K562 (cell line): ENCODE results near the gene MTFMT. TPM values are rescaled to one million over a fixed set of nuclear protein-coding genes. Genes with fewer than 3 reads are reported as not detected.

Experiments
- ASH1L ChIP-seq: fragments of 450-650 bp; IDR thresholded peaks from 2 replicates; pipeline ENCODE4 v1.6.1; 2018; ENCODE audit warnings: borderline replicate concordance, mild to moderate bottlenecking, low read depth; ENCODE audit not compliant: partially characterized antibody
- CAMTA2 ChIP-seq: fragments of 250-450 bp; sonication (Bioruptor Pico); conservative IDR thresholded peaks from 2 replicates; pipeline ENCODE4 v1.5.1; 2022
- CBX1 ChIP-seq: sonication (generic); IDR thresholded peaks from 2 replicates; pipeline ENCODE4 v1.6.1; 2016; ENCODE audit warnings: antibody characterized with exemption, low read depth, mild to moderate bottlenecking
- CBX8 ChIP-seq: fragments of 200-600 bp; sonication (generic); IDR thresholded peaks from 2 replicates; pipeline ENCODE4 v1.6.1; 2012; ENCODE audit warnings: borderline replicate concordance, mixed run types, low read depth, mild to moderate bottlenecking, moderate library complexity, mixed read lengths, low read length, control low read depth, inconsistent platforms; ENCODE audit not compliant: poor library complexity, severe bottlenecking; ENCODE audit errors: extremely low read depth
- CEBPG ChIP-seq, 3 experiments: fragments of 200-800 bp in 1 of 3; sonication (Bioruptor generic) in 1 of 3; sonication (generic) in 1 of 3; formaldehyde crosslinking in 1 of 3; IDR thresholded peaks in 2 of 3; conservative IDR thresholded peaks in 1 of 3; 2 replicates each; pipeline versions ENCODE4 v1.6.1 to v1.8.0; 2016 to 2022; ENCODE audit warnings: missing compliant biosample characterization in 2 of 3, missing genetic modification characterization in 2 of 3, mild to moderate bottlenecking in 1 of 3, missing genetic modification reagents in 1 of 3
- CHCHD3 ChIP-seq: fragments of 250-450 bp; sonication (Bioruptor Pico); IDR thresholded peaks from 2 replicates; pipeline ENCODE4 v2.1.2; 2022; ENCODE audit warnings: mild to moderate bottlenecking
- COPS2 ChIP-seq: fragments of 450-650 bp; conservative IDR thresholded peaks from 2 replicates; pipeline ENCODE4 v1.6.1; 2016; ENCODE audit warnings: mild to moderate bottlenecking, moderate library complexity
- EP300 ChIP-seq: IDR thresholded peaks from 2 replicates; pipeline ENCODE4 v1.6.1; 2012; ENCODE audit warnings: low read length, improper control_type of control experiment
- EZH2 ChIP-seq: IDR thresholded peaks from 2 replicates; pipeline ENCODE4 v1.6.1; 2012; ENCODE audit warnings: low read depth, mild to moderate bottlenecking, inconsistent platforms, low read length, borderline replicate concordance
- FOSL1 ChIP-seq: fragments of 200-800 bp; sonication (Bioruptor generic); conservative IDR thresholded peaks from 2 replicates; pipeline ENCODE4 v1.6.1; 2016; ENCODE audit warnings: missing genetic modification characterization, missing compliant biosample characterization
- HDAC6 ChIP-seq: IDR thresholded peaks from 2 replicates; pipeline ENCODE4 v1.6.1; 2012; ENCODE audit warnings: low read depth, mild to moderate bottlenecking, control low read depth, inconsistent platforms, low read length, moderate library complexity
- LCOR ChIP-seq: sonication (generic); formaldehyde crosslinking; IDR thresholded peaks from 2 replicates; pipeline ENCODE4 v1.8.0; 2022; ENCODE audit warnings: mild to moderate bottlenecking, missing genetic modification reagents
- NCOA1 ChIP-seq: fragments of 450-650 bp; IDR thresholded peaks from 2 replicates; pipeline ENCODE4 v1.6.1; 2016; ENCODE audit warnings: low read depth
- PHB2 ChIP-seq: fragments of 450-650 bp; IDR thresholded peaks from 2 replicates; pipeline ENCODE4 v1.6.1; 2017; ENCODE audit warnings: low read depth
- PURB ChIP-seq: sonication (generic); formaldehyde crosslinking; IDR thresholded peaks from 2 replicates; pipeline ENCODE4 v1.9.0; 2021; ENCODE audit warnings: low read depth, mild to moderate bottlenecking, missing genetic modification reagents
- SNRNP70 ChIP-seq: fragments of 200-400 bp; formaldehyde crosslinking; optimal IDR thresholded peaks from 2 replicates; pipeline ENCODE3; 2017; ENCODE audit warnings: low read depth, low read length
- ZC3H11A ChIP-seq: IDR thresholded peaks from 2 replicates; pipeline ENCODE4 v1.6.1; 2012; ENCODE audit warnings: low read depth, low read length, improper control_type of control experiment
- ZFP30 ChIP-seq: fragments of 250-450 bp; sonication (Bioruptor Pico); IDR thresholded peaks from 2 replicates; pipeline ENCODE4 v1.8.0; 2022; ENCODE audit warnings: moderate library complexity, mild to moderate bottlenecking, inconsistent platforms, borderline replicate concordance
- ZNF41 ChIP-seq: fragments of 250-450 bp; sonication (Bioruptor Pico); conservative IDR thresholded peaks from 2 replicates; pipeline ENCODE4 v1.4.0; 2020; ENCODE audit warnings: mild to moderate bottlenecking
- polyA plus RNA-seq, 8 experiments: library from polyadenylated mRNA; depleted of rRNA in 4 of 8; stranded (reverse) in 5 of 8; unstranded in 3 of 8; fragments of >200 nt; fragmentation: Nextera tagmentation in 2 of 8; fragmentation: Illumina TruSeq in 1 of 8; extraction: Ambion mirVana in 2 of 8; extraction: Trizol in 1 of 8; gene quantifications; 2 replicates each; pipeline versions ENCODE4 v1.2.1 to v1.2.3, GENCODE V29; 2011 to 2014; ENCODE audit warnings: inconsistent platforms in 1 of 8, missing spikeins in 1 of 8
- total RNA-seq, 7 experiments: library from RNA; depleted of rRNA in 6 of 7; stranded (reverse); fragments of >200 nt in 6 of 7; fragmentation: Illumina TruSeq in 2 of 7; extraction: Trizol in 2 of 7; gene quantifications; 2 replicates each; pipeline versions ENCODE4 v1.2.1 to v1.2.3, GENCODE V29; 2011 to 2021; ENCODE audit warnings: low replicate concordance in 1 of 7
- TF ChIP-seq, protein P1 (sequence below): fragments of 450-650 bp; formaldehyde crosslinking; conservative IDR thresholded peaks from 2 replicates; pipeline ENCODE4 v1.4.0; 2022; ENCODE audit warnings: mild to moderate bottlenecking, missing genetic modification characterization
- TF ChIP-seq, protein P2 (sequence below): sonication (generic); formaldehyde crosslinking; IDR thresholded peaks from 2 replicates; pipeline ENCODE4 v1.8.0; 2022; ENCODE audit warnings: mild to moderate bottlenecking, missing genetic modification reagents
- TF ChIP-seq, protein P3 (sequence below): fragments of 450-650 bp; IDR thresholded peaks from 2 replicates; pipeline ENCODE4 v1.6.1; 2016

Gene MTFMT
- total and polyA plus RNA-seq, 9 of the 15 experiments (the other 6 are each of a cell fraction or from before 2014, with no cell fraction given), result 1.4 to 31.1 (median 16.2) TPM

DNA sequence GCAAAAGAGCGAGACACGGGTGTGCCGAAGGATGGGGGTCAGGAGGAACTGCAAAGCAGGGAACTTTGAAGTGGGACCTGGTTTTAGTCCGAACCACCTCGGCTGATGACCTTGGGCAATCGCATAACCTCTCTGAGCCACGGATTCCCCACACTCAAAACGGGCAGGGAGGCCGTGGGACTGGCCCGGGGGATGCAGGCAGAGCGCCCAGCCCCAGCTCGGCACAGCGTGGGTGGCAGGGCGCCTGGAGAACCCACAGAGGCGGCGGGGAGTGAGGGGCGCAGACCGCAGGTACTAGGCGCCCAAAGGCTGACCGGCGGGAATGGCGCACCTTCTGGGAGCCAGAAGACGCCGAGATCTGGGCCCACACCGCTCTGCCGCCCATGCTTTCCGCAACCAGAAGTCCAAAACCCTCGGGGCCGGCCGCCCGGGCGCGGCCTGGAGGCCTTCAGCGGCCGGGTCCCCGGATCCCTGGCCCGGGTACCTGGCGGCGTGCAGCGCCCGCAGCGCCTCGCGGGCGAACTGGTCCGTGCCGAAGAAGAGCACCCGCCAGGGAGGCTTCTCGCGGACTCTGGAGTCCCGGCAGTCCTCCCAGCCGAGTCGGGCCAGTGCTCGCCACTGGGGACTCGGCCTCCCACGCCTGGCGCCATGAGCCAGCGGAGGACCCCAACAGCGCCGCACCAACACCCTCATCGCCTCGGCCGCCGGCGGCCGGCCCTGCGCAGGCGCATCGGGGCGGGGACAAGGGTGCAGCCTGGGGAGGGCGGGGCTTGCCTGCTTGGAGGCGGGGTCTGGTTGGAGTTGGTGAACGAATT is at the start of gene MTFMT (continued):
- TF ChIP-seq, protein P1, sequence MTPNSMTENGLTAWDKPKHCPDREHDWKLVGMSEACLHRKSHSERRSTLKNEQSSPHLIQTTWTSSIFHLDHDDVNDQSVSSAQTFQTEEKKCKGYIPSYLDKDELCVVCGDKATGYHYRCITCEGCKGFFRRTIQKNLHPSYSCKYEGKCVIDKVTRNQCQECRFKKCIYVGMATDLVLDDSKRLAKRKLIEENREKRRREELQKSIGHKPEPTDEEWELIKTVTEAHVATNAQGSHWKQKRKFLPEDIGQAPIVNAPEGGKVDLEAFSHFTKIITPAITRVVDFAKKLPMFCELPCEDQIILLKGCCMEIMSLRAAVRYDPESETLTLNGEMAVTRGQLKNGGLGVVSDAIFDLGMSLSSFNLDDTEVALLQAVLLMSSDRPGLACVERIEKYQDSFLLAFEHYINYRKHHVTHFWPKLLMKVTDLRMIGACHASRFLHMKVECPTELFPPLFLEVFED, result no peak
- TF ChIP-seq FOSL1 (tag) (no peak), CHCHD3 (CRISPR knock-in tag) (no peak), ZFP30 (no peak), ASH1L (no peak), ZC3H11A (no peak), SNRNP70 (no peak), CAMTA2 (CRISPR knock-in tag) (no peak), CBX1 (no peak), COPS2 (no peak), HDAC6 (no peak), NCOA1 (no peak), ZNF41 (CRISPR knock-in tag) (no peak), CEBPG (CRISPR knock-in tag; IDR thresholded peaks at IDR 0.05) (no peak), CEBPG (tag; conservative IDR thresholded peaks at IDR 0.05 in 1 of 2, IDR thresholded peaks at IDR 0.05 in 1 of 2) (no peak), EZH2 (no peak), LCOR (0 out of 2 replicates have a peak, but pooled peaks have one; percentile 22), PHB2 (no peak), CBX8 (no peak), PURB (CRISPR knock-in tag) (no peak), EP300 (no peak)
- TF ChIP-seq, protein P2, sequence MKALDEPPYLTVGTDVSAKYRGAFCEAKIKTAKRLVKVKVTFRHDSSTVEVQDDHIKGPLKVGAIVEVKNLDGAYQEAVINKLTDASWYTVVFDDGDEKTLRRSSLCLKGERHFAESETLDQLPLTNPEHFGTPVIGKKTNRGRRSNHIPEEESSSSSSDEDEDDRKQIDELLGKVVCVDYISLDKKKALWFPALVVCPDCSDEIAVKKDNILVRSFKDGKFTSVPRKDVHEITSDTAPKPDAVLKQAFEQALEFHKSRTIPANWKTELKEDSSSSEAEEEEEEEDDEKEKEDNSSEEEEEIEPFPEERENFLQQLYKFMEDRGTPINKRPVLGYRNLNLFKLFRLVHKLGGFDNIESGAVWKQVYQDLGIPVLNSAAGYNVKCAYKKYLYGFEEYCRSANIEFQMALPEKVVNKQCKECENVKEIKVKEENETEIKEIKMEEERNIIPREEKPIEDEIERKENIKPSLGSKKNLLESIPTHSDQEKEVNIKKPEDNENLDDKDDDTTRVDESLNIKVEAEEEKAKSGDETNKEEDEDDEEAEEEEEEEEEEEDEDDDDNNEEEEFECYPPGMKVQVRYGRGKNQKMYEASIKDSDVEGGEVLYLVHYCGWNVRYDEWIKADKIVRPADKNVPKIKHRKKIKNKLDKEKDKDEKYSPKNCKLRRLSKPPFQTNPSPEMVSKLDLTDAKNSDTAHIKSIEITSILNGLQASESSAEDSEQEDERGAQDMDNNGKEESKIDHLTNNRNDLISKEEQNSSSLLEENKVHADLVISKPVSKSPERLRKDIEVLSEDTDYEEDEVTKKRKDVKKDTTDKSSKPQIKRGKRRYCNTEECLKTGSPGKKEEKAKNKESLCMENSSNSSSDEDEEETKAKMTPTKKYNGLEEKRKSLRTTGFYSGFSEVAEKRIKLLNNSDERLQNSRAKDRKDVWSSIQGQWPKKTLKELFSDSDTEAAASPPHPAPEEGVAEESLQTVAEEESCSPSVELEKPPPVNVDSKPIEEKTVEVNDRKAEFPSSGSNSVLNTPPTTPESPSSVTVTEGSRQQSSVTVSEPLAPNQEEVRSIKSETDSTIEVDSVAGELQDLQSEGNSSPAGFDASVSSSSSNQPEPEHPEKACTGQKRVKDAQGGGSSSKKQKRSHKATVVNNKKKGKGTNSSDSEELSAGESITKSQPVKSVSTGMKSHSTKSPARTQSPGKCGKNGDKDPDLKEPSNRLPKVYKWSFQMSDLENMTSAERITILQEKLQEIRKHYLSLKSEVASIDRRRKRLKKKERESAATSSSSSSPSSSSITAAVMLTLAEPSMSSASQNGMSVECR (CRISPR knock-in tag), result peak; percentile 62
- TF ChIP-seq, protein P3, sequence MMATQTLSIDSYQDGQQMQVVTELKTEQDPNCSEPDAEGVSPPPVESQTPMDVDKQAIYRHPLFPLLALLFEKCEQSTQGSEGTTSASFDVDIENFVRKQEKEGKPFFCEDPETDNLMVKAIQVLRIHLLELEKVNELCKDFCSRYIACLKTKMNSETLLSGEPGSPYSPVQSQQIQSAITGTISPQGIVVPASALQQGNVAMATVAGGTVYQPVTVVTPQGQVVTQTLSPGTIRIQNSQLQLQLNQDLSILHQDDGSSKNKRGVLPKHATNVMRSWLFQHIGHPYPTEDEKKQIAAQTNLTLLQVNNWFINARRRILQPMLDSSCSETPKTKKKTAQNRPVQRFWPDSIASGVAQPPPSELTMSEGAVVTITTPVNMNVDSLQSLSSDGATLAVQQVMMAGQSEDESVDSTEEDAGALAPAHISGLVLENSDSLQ, result no peak
